Embryonic facial prominence (tissue), 1 donor: ENCODE measurements around the gene TADA2B.

ENCODE experiments used
- DNase-seq: peaks from one replicate; pipeline ENCODE4 v3.0.0-alpha.2; 2016; ENCODE audit errors: extremely low spot score

Gene TADA2B

DNA sequence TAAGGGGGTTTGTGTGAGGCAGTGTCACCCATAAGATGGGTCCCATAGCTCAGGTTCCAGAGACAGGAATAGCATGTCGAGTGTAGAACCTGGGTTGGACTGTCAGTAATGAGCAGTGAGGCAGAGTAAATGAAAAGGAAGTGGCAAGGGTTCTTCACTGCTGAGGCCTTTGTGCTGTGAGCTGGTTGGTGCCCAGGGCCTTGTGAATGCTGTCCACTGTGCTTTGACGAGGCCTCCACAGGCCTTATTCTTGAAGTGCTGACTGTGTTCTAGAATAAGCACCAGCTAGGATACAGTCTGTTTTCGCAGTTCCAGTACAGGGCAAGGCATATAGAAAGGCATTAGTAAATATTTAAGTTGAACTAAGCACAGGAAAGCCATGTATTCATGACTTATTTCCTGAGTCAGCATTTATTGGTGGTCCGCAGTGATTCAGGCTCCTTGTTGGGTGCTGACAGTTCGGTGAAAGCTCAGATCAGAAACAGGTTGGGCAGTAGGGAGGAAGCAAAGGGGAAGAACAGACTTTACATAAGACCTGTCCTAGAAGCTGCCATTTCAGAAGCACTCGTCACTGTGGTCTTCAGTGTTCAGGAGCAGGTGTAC lies 25.6 kb upstream of the TADA2B start:
- DNase-seq, result no peak

DNA sequence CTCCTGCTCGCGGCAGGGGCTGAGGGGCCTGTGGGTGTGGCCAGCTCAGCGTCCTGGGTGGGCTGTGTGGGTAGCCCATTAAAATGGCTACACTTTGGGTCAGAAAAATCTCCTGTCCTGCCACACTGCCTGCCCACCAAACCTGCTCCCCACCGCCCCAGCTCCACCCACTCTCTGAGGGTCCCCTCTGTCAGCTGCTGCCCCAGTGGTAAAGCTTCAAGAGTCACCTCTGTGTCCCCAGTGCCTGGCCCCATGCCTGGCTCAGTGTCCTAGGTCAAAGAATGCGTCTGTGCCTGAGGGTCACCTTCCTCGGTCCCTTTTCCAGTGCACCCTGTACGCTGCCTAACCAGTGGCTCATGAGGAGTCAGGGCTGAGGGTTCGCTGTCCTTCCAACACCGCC lies 24.9 kb upstream of the TADA2B start:
- no peak for DNase-seq

DNA sequence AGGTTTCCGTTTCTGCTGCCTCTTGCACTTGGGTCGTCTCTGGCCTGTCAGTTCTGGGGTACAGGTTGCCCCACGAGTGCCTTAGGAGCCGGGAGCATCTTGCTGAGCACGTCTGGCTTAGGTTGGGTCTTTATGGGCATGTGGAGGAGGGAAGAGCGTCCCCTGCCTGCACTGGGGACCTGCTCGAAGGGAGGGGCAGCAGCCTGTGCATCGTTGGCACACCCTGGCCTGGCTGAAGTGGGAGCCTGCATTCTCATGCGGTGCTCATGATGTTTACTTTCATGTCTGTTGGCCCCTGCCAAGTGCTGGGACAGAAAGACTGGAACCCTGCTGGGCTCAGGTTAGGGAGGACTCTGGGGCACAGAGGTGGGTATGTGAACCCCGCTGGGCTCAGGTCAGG lies 23.8 kb upstream of the TADA2B start:
- no peak for DNase-seq

DNA sequence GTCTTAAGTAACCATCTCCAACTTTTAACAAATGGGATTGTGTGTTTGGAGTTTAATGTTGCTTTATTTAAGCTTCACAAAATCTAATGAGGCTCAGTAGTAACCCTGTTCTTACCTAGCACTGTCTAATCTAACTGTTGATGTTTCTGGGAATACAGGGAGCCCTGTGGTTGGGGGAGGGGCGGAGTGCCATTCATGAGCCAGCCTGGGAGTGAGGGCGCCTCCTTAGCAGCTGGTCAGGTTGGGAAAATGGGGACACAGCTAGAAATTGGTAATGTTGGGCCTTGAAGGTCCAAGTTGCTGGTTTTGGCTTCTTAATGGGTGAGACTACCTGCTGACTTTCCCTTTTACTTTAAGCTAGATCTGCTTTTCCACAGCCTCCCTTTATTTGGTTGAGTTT lies 22.9 kb upstream of the TADA2B start:
- no peak for DNase-seq

DNA sequence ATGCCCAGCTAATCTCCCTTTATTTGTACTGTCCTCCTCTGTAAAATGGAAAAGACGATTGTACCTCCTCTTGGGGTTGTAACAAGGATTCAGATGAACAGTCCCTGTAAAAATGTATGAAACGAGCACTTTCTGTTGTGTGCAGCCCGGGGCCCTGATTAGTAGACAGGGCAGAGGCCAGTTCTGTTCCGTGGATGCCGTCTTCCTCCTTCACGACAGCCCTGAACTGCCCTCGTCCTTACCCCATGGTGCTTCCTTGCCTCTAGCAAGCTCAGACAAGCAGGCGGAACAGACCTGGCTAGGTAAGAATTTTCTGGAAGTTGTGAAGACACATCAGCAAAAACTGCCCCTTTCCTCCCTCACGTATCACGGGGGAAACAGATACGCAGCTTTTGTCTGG lies 22.3 kb upstream of the TADA2B start:
- DNase-seq, result no peak

DNA sequence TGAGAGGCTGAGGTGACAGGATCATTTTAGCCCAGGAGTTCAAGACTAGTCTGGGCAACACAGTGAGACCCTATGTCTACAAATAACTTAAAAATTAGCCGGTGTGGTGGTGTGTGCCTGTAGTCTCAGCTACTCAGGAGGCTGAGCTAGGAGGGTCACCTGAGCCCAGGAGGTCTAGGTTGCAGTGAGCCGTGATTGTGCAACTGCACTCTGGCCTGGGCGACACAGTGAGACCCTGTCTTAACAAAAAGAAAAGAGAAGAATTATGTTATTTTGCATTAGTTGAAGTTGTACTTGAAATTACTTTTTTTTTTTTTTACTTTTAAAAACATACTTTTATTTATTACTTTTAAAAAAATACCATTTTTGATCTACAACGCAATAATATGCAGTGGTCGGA lies 21.8 kb upstream of the TADA2B start:
- no peak for DNase-seq

DNA sequence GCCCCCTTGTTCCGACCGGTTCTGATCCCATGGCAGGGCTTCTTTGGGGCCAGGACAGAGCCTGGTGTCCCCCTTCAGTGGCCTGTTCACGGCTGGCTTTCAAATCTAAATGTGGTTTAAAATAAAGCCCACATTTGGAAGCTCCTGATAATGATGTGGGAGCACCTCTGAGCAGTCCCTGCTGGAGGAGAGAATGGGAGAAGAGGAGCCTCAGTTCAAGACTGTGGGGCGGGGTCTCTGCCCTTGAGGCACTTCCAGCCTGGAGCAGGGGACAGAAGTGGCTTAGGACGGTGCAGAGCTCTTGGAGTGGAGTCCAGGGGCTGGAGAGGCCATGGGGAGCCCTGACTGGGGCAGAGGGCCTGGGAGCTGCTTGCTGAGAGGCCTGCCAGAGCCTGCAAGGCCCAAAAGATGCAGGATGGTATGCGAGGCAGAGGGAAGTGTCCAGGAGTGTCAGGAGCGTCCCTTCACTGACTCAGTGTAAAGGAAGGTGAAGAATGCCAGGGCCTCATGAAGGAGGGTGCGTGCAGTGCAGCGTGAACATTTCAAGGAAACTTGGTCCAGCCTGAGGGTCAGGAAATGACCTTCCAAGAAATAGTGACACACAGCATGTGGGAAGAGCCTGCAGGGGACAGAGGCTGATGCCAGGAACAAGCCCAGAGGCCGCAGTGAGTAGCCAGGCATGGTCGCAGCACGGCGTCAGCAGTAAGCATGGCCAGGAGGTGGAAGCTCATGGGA lies 21.1 kb upstream of the TADA2B start:
- no peak for DNase-seq

DNA sequence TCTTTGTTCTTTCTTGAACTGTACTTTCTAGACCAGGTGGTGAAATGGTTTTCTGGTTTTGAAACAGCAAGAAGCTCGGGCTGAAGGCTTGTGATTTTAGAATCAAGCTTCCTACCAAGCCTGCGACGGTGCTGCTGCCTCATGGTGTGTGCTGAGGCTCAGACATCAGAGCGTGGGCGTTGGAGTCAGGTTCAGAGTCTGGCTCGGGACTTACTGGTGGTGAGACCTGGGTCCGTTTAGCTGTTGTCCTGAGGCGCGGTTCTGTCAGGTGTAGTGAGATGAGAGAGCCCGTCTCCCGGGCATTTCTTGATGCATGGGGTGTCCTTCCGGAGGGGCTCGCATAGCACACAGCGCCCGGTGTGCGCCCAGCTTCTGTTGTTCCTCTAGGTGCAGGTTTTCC lies 19.7 kb upstream of the TADA2B start:
- DNase-seq, result no peak

DNA sequence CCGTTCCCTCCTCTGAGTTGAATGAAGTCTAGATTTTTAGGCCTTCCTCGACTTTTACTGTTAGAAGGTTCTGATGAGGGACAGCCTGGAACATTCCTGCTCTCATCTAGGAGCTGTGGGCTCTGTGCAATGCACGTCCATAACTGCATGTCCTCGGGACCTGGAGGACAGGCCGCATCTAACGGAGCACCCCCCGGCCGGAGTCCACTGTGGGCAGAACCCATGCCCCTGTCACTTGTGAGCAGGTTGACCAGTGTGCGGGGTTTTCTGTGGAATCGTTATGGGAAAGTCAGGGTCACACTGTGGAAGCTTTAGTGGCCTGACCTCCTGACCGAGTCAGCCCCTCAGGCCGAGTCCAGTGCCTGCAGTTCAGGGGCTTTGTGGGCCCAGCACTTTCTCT lies 19.3 kb upstream of the TADA2B start:
- DNase-seq, result no peak

DNA sequence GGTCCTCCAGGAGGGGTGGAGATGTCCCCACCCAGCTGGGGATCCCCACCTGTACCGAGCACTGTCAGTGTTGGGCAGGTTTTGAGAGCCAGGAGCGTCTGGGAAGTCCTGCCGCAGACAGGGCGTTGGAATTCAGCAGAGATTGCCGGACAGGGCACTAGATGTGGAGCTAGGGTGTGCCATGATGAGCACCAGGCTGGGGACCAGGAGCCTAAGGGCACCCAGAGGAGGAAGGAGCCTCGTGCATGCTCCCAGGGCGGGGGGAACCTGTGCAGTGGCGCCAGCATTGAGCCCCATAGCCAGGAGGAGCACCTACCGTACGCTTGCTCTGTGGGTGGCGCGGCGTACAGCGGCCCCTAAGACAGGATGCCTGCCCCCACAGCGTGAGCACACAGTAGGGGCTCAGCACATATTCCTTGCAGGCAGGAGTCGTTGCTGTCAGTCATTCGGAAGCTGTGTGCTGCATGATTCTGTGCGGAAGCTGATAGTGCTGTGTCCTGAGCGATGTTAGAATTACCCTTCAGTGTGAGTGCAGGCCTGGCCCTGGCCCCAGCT lies 18.8 kb upstream of the TADA2B start:
- DNase-seq, result no peak

DNA sequence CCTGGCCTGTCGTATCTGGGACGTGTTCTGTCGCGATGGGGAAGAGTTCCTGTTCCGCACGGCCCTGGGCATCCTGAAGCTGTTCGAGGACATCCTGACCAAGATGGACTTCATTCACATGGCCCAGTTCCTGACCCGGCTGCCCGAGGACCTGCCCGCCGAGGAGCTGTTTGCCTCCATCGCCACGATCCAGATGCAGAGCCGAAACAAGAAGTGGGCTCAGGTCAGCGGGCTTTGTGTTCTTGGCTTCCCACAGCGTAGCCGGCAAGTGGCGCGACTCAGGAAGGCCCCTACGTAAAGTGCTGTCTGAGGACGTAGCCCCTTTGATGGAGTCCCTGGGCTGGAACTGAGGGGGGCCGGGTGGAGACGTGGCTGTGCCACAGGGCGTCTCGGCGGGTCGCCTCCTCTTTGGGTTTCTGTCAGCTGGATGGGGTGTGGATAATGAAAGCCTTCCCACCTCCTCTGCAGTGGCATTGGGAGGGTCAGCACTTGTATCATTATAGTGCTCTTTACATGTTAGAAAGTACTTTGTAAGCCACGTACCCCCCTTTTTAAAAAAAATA lies 18.1 kb upstream of the TADA2B start:
- DNase-seq, result no peak

DNA sequence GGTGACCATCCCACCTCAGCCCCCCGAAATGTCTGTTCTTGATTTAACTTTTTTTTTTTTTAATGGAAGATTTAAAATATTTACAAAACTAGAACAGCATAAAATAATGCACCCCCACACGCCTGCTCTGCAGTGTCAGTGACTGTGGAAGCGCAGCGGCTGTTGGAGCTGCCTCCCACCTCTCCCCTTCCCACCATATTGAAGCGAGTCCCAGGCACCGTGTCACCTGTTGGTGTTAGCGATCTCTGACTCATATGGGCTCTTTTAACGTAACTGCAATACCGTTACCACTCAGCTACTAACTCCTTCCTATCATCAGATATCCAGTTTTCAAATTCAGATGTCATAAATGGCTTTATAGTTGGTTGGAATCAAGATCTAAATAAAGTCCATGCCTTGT lies 17.1 kb upstream of the TADA2B start:
- no peak for DNase-seq

DNA sequence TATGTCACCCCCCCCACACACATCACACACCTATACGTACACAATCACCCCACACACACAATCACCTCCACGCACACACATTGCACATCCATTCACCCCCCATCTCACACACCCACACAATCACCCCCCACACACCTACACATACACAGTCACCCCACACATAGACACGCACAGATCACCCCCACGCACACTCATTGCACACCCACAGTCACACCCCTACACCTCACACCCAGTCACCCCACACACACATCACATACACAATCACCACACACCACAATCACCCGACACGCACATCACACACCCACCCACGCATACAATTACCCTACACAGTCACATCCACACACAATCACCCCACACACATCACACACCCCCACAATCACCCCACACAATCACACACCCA lies 15.9 kb upstream of the TADA2B start:
- no peak for DNase-seq

DNA sequence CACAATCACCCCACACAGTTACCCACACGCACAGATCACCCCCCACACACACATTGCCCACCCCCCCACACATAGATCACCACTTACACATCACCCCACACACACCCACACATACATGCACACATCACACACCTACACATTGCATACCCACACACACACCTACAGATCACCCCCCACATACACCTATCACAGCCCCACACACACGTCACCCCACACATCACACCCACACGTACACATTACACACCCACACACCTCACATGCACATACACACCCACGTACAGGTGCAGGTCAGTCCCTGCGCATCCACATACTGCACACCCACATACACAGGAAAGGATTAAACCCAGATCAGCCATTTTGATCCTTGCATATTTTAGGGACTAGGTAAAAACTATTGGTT lies 15.3 kb upstream of the TADA2B start:
- DNase-seq, result no peak

DNA sequence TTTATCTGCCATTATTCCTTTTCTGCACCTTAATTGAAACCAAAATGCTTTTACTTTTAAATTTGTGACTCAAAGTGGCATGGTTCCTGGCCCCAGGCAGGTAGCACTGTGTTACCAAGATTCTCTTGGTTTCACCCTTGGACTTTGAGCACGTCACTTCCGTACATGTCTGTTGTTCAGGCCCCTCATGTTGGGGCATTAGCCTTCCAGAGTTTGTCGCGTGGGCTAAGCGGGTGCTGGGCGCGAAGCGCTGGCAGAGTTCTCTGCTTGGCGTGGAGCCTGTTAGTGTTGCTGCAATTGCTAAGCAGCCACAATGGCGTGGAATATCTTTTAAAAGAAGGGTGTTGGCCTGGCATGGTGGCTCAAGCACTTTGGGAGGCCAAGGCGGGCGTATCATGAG lies 14.0 kb upstream of the TADA2B start:
- no peak for DNase-seq

DNA sequence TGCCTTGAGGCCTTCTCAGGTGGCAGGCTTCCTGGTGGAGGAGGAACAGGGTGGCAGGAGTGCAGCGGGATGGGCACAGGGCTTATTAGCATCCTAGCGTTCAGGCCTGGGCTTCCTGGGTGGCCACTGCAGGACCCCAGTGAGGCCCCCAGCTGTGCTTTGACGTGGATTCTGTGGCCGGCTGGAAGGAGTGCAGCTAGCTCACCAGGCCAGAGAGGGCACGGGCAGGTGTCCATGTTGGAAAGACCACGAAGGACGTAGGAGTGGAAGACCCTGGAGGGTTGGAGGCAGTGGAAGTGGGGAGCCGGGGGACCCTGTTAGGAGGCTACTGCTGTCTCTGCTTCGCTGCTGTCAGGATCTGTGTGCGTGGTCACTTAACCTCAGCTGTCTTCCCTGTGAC lies 13.3 kb upstream of the TADA2B start:
- DNase-seq, result no peak

DNA sequence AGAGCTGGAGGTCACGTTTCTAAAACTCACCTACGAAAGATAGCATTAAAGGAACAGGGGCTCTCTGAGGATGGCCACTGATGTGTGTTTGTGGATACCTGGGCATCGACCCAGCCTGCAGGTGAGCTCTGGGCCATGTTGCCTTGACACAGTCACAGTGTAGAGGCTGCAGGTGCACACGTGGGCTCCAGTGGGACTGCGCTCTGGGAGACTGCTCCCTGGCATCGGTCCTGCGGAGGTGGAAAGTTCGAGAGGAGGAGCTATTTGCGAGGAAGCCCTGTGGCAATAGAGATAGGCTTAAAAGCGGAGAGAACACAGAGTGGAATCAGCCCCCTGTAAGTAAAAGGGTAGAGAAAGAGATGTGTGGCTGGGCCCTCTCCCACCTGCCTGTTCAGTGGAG lies 12.3 kb upstream of the TADA2B start:
- no peak for DNase-seq

DNA sequence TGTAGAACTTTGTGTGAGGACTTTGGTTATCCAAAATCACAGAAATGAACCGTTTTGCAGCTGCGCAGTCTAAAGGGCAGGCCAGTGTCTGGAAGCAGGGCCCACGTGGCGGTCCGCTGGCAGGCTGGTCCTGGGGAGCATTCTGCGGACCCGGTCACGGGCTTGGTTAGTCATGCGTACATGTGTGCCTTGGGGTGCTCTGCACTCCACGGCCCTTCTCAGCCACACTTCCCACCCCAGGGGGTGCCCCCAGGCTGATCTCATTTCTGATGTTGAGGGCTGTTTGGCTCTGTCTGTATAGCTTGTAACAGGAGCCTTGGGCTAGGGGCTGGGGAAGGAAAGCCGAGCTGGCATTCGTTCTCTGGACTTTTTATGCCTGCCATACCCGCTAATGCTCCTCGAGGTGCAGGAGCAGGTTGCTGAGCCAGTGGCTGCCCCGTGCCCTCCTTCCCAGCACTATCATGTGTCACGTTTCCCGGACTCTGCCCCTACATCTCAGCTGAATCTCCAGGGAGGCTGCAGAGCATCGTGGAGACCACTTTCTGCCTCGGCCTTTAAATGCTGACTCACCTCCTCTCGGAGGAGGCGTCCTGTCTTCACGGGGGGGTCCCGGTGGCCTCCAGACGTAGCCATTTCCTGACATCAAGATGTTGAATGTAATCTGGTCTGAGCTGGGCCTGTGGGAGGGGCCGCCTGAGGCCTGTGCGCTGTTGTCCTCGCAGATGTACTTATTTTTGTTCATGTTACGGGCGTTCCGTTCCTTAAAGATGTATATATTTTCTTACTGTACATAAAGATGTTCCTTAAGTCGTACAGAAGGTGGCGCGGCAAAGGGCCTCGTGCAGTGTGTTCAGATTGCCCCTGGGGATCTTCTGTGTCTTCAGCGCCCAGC lies 11.4 kb upstream of the TADA2B start:
- DNase-seq, result no peak

DNA sequence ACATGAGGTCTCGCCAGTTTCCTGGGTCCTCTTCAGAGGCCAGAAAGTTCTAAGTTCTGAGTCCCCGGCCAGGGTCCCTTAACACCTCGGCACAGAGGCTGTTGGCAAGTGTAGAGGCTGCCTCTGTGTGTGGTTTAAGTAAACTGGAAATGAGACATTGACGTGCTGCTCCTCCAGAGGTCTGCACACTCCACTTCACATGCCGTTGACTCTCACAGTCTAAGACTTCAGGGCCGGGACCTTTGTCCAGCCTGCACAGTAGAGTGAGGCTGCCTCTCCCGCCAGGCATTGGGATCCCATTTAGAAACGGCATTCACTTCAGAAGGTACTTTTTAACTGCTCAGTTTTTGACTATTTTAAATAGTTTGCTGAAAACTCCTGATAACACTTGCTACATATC lies 10.6 kb upstream of the TADA2B start:
- no peak for DNase-seq

DNA sequence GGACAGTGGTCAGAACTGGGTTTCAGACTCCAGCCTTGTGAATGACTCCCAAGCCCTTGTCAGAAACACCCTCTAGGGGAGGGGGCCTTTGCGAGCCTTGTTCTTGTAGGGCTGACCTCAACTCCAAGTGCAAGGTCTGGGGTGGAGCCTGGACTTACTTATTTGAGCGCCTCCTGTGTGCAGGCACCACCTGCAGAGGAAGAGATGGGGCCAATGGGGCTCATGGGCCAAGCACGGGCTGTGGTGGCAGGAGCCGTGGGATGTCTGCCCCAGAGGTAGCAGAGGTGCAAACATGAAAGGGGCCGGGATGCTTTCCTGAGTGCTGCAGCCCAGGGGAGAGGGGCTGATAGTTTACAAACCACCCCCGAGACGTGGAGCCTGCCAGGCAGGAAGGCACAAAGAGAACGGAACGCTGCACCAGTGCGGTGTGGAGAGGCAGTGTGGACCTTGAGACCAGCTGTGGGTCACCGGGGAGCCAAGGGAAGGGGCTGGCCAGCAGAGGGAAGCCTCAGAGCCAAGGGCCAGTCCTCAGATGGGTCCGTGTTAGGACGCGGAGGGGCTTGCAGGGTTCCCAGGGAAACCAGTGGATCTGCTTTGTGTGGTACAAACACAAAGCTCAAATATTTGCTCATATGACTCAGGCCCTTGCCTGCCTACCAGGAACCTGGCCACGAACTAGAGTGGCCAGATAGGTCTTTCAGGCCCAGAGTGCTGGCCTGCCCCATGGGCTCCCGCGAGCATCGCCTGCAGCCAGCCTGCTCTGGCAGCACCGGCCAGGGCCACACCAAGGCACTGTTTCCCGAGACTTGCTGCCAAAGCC lies 8.7 kb upstream of the TADA2B start:
- no peak for DNase-seq

DNA sequence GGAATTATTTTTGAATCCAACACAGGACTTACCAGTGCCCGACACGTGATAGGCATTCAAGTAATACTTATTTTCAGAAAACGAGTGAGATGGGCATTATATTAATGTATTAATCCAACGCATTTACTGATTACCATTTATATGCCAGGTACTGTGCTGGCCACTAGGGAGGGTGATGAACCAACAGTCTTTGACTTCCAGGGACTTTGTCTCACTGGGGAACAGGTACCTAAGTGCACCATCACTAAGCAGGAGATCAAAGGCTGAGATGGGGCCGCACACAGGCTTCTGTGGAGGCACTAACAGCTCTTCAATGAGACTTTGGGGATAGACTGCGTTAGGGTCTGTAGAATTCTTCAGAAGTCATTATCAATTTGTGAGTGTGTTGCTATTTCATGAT lies 5.7 kb upstream of the TADA2B start:
- DNase-seq, result no peak
